ENCODE data around the gene LEF1. TPM values are rescaled to one million over a fixed set of nuclear protein-coding genes. Genes with fewer than 3 reads are reported as not detected.

LEF1 gene
- total RNA-seq, 1 donor: under 0.01 TPM

GRCh38 chr4:108035691-108036090, 133.0 kb downstream of the LEF1 start:
- no peak for DNase-seq (ENCODE audit: low read depth)
- TF ChIP-seq, protein P1, sequence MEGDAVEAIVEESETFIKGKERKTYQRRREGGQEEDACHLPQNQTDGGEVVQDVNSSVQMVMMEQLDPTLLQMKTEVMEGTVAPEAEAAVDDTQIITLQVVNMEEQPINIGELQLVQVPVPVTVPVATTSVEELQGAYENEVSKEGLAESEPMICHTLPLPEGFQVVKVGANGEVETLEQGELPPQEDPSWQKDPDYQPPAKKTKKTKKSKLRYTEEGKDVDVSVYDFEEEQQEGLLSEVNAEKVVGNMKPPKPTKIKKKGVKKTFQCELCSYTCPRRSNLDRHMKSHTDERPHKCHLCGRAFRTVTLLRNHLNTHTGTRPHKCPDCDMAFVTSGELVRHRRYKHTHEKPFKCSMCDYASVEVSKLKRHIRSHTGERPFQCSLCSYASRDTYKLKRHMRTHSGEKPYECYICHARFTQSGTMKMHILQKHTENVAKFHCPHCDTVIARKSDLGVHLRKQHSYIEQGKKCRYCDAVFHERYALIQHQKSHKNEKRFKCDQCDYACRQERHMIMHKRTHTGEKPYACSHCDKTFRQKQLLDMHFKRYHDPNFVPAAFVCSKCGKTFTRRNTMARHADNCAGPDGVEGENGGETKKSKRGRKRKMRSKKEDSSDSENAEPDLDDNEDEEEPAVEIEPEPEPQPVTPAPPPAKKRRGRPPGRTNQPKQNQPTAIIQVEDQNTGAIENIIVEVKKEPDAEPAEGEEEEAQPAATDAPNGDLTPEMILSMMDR (IDR thresholded peaks at IDR 0.05; ENCODE audit: insufficient read depth, low read depth, low read length): no peak

DNA sequence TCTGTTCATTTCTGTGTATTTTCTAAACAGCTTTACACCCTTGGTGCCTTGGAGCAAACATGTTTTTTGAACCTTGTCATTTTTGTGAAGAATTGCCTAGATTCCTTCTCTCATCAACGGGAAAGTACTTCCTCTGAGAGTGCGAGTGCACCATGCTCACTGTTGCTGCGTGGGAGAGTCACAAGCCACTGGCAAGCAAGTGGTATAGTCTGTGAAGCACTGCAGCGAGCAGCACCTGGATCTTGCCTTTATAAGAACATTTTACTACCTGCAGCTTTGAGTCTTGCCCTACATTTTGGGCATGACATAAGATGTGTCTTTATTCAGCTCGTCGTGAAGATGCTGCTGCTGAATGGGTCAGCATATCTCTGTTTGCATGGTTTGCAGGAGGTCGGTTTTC, 134.2 kb downstream of the LEF1 start:
- TF ChIP-seq, protein P1 (IDR thresholded peaks at IDR 0.05; ENCODE audit: insufficient read depth, low read depth, low read length): no peak
- no peak for DNase-seq (ENCODE audit: low read depth)
- no peak overlapping the region for H3K4me3 ChIP-seq (ENCODE audit: low read depth, low read length)

More at GRCh38 chr4:108035691-108036090, 133.0 kb downstream of the LEF1 start:
- no peak overlapping the region for H3K4me3 ChIP-seq (ENCODE audit: low read depth, low read length)

DNA sequence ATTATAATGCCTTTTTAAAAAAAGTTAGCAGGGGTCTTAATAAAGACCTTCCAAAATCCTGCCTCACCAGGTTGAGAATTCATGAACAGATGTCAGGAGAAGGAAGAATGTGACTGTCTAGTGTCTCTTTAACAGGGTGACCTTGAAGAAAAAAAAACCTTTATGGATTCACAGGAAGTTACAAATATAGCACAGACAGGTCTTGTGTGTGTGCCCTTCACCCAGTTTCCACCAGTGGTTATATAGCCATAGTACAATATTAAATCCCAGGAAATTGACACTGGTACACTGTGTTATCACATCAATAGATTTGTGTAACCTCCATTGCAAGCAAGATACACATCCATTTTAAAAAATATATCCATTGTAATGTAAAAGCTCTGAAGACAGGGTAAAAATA, 135.4 kb downstream of the LEF1 start:
- TF ChIP-seq, protein P1 (IDR thresholded peaks at IDR 0.05; ENCODE audit: insufficient read depth, low read depth, low read length): no peak
- H3K4me3 ChIP-seq (ENCODE audit: low read depth, low read length): no peak overlapping the region
- no peak for DNase-seq (ENCODE audit: low read depth)

- no peak overlapping the region for H3K4me3 ChIP-seq (ENCODE audit: low read depth, low read length)
- TF ChIP-seq, protein P1 (IDR thresholded peaks at IDR 0.05; ENCODE audit: insufficient read depth, low read depth, low read length): no peak
- DNase-seq (ENCODE audit: low read depth): no peak
Observed at GRCh38 chr4:108031427-108032083, 137.2 kb downstream of the LEF1 start.

GRCh38 chr4:108030332-108030731, 138.4 kb downstream of the LEF1 start:
- TF ChIP-seq, protein P1 (IDR thresholded peaks at IDR 0.05; ENCODE audit: insufficient read depth, low read depth, low read length): peak; percentile 64
- H3K4me3 ChIP-seq (ENCODE audit: low read depth, low read length): no peak overlapping the region

GRCh38 chr4:108029731-108030130, 139.0 kb downstream of the LEF1 start:
- no peak for DNase-seq (ENCODE audit: low read depth)
- H3K4me3 ChIP-seq (ENCODE audit: low read depth, low read length): no peak overlapping the region
- TF ChIP-seq, protein P1 (IDR thresholded peaks at IDR 0.05; ENCODE audit: insufficient read depth, low read depth, low read length): no peak

More at GRCh38 chr4:108030332-108030731, 138.4 kb downstream of the LEF1 start:
- DNase-seq (ENCODE audit: low read depth): peak; percentile 71
